HG02970 (cell line): ENCODE results near the gene KPNA3.
"Not testable (repeated sequence)": the region's sequence is repeated elsewhere in the genome, so short reads cannot be mapped to it uniquely, and the experiment has no call there.

ENCODE experiments used
- ATAC-seq: cut with Tn5 transposase; IDR thresholded peaks from one replicate; pipeline ENCODE4 v1.9.1; 2021; ENCODE audit warnings: mild to moderate bottlenecking, moderate library complexity, moderate number of reproducible peaks; ENCODE audit not compliant: unreplicated experiment, low FRiP score

The KPNA3 gene

GRCh38 chr13:49792550-49793324, at the start of gene KPNA3:
Gene KPNA3, minus strand, starts transcription at chr13:49792682. Its CDS starts 176 bp downstream, at chr13:49792506.
- peak; percentile 81 for ATAC-seq

- ATAC-seq = no peak
These were observed 49.5 kb upstream of the KPNA3 start for GRCh38 chr13:49841964-49842363.

GRCh38 chr13:49840675-49841074, 48.2 kb upstream of the KPNA3 start:
- ATAC-seq = no peak

- no peak for ATAC-seq
These were observed 47.8 kb upstream of the KPNA3 start for GRCh38 chr13:49840266-49840665.

GRCh38 chr13:49838989-49839388, 46.5 kb upstream of the KPNA3 start:
- ATAC-seq = no peak

- no peak for ATAC-seq
These were observed 44.0 kb upstream of the KPNA3 start for GRCh38 chr13:49836516-49836915.

GRCh38 chr13:49833402-49833801, 40.9 kb upstream of the KPNA3 start:
- ATAC-seq = no peak

GRCh38 chr13:49831455-49831854, 39.0 kb upstream of the KPNA3 start:
- no peak for ATAC-seq

GRCh38 chr13:49830721-49831120, 38.2 kb upstream of the KPNA3 start:
- ATAC-seq = no peak

- no peak for ATAC-seq
These were observed 37.2 kb upstream of the KPNA3 start for GRCh38 chr13:49829715-49830114.

- ATAC-seq = no peak
These were observed 36.0 kb upstream of the KPNA3 start for GRCh38 chr13:49828453-49828852.

- no peak for ATAC-seq
These were observed 35.4 kb upstream of the KPNA3 start for GRCh38 chr13:49827891-49828290.

- ATAC-seq = no peak
These were observed 34.9 kb upstream of the KPNA3 start for GRCh38 chr13:49827336-49827735.

- ATAC-seq = no peak
These were observed 28.9 kb upstream of the KPNA3 start for GRCh38 chr13:49821216-49822009.

GRCh38 chr13:49820591-49821215, 28.2 kb upstream of the KPNA3 start:
- ATAC-seq = no peak

GRCh38 chr13:49816047-49816446, 23.6 kb upstream of the KPNA3 start:
- ATAC-seq = not testable (repeated sequence)

GRCh38 chr13:49814551-49815270, 22.2 kb upstream of the KPNA3 start:
- no peak for ATAC-seq

GRCh38 chr13:49812812-49813211, 20.3 kb upstream of the KPNA3 start:
- ATAC-seq = no peak

- no peak for ATAC-seq
These were observed 19.0 kb upstream of the KPNA3 start for GRCh38 chr13:49811527-49811908.
